PC-3 (cell line): ENCODE measurements around the gene TAOK1.

Source experiments
- EZH2 ChIP-seq: fragments of 300-600 bp; sonication (generic); IDR thresholded peaks from one replicate; pipeline ENCODE4 v1.6.1; 2017; ENCODE audit warnings: antibody characterized with exemption, mild to moderate bottlenecking, low read length; ENCODE audit not compliant: unreplicated experiment
- TF ChIP-seq, protein P1 (sequence below): fragments of 300-600 bp; sonication (generic); conservative IDR thresholded peaks from 2 replicates; pipeline ENCODE4 v1.5.1; 2017; ENCODE audit warnings: antibody characterized with exemption, low read depth, mild to moderate bottlenecking, low read length

GRCh38 chr17:29399634-29400033 lies 9.5 kb downstream of the TAOK1 start:
- TF ChIP-seq, protein P1, sequence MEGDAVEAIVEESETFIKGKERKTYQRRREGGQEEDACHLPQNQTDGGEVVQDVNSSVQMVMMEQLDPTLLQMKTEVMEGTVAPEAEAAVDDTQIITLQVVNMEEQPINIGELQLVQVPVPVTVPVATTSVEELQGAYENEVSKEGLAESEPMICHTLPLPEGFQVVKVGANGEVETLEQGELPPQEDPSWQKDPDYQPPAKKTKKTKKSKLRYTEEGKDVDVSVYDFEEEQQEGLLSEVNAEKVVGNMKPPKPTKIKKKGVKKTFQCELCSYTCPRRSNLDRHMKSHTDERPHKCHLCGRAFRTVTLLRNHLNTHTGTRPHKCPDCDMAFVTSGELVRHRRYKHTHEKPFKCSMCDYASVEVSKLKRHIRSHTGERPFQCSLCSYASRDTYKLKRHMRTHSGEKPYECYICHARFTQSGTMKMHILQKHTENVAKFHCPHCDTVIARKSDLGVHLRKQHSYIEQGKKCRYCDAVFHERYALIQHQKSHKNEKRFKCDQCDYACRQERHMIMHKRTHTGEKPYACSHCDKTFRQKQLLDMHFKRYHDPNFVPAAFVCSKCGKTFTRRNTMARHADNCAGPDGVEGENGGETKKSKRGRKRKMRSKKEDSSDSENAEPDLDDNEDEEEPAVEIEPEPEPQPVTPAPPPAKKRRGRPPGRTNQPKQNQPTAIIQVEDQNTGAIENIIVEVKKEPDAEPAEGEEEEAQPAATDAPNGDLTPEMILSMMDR = no peak
- TF ChIP-seq EZH2 = no peak
